GM18526 (cell line): ENCODE data around the gene COL13A1.

Source experiments
- POLR2A ChIP-seq: IDR thresholded peaks from 3 replicates; pipeline ENCODE4 v1.6.1; 2011; ENCODE audit not compliant: insufficient read length; ENCODE audit errors: extremely low read depth

Gene COL13A1

DNA sequence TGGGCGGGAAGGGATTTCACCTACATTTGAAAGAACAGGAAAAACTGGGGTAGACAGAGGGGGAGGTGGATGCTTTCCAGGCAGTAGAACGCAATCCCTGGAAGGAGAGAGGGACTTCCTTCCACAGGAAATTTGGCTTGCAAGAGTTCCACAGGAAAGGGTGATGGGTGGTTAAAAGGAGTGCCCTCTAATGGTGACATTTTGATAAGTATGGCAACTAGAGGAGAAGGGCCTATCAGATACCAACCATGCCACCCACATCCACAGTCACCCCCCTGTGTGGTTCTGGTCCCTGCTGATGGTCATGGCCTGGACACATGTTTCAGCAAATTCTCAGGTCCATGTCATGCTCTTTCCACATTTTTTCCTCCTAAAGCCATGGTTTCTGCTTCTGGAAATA, 27.1 kb upstream of the COL13A1 start:
- no peak for TF ChIP-seq POLR2A

GRCh38 chr10:69780077-69780476, 21.6 kb upstream of the COL13A1 start:
- TF ChIP-seq POLR2A: no peak

DNA sequence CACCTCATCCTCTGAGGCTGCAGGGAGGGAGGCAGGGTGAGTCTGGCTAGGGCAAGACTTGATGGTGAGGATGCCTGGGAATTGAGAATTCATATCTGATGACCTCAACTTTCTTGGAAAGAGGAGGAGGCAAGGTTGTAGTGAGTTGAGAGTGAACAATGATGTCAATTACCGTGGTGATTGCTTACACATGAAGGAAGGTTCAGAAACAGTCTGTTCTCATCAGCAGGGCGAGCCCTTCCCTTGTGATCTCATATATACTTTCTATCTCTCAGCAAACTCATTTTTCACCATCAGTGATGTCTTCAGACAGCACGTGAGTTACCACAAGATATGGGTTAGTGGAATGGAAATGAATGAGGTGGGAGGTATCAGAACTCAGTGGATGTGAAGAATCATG, 20.1 kb upstream of the COL13A1 start:
- no peak for TF ChIP-seq POLR2A

GRCh38 chr10:69783515-69783914, 18.2 kb upstream of the COL13A1 start:
- TF ChIP-seq POLR2A: no peak

- no peak for TF ChIP-seq POLR2A
These were observed 14.9 kb upstream of the COL13A1 start for GRCh38 chr10:69786791-69787190.

DNA sequence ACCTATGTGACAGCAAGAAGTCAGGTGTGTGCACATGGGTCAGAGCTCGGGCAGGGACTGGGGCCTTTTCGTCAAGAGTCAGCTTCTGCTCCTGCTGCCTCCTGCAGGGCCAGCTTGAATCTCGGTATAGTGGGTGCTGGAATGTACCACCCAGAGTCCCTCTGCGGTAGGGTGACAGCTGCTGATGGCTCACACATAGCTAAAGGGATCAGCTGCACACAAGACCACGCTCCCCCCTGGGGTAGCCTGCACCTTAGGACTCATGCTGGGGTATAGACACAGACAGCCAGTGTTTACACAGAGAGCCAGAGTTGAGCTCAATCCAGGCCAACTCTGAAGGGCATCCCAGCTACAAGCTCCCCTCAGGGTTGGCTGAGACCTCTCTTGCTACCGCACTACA, 14.0 kb upstream of the COL13A1 start:
- TF ChIP-seq POLR2A: no peak

DNA sequence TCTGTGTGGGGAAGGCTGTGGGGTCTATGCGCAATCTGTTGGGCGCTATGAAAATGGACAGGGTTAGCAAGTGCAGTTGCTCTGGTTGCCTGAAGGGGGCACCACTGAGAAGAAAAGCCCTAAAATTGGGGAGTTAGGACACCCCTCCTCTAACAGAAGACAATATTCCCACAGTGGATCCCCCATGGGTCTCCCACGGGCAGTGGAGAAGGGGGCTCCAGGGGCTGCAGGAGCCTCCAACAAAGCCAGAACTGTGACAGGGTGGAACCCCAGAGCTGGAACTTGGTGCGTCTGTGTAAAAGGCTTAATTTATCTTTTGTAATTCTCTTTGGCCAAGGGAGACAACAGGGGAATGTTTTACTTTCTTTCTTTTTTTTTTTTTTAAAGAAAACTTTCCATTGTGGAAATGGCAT, 12.5 kb upstream of the COL13A1 start:
- no peak for TF ChIP-seq POLR2A

GRCh38 chr10:69791812-69792211, 9.9 kb upstream of the COL13A1 start:
- no peak for TF ChIP-seq POLR2A

DNA sequence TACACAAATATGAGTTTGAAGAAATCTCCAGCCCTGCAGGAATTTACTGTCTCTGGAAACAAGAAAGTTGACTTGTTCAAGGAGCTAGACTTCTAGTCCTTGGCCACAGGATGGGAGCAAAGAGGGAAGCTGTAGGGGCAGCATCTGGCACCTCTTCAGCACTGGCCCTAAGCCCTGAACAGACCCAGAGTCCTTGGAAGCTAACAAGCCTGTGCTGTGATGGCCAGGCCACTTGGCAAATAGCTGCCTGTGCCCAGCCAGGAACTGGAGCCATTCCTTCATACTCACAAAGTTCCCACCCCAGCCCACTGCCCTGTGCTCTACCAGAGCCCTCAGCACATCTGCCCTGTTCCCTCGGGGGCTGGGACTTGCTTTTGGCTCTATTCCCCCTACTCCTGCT, 9.4 kb upstream of the COL13A1 start:
- no peak for TF ChIP-seq POLR2A

DNA sequence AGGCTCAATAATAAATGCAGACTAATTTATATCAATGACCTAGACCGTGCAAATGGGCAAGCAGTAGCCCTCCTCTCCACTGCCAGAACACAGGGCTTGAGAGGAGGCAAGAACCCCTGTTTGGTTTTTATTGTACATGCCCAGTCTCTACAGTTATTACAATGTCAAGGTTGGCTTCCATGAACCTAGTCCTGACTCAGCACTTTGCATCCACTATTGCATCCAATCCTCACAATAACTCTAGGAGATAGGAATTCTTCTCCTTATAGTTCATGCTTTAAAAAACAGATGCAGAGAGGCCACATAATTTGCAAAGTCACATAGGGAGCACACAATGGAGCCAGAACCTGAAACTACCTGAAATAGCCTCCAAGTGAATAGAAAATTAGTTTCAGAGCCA, 7.0 kb upstream of the COL13A1 start:
- no peak for TF ChIP-seq POLR2A

DNA sequence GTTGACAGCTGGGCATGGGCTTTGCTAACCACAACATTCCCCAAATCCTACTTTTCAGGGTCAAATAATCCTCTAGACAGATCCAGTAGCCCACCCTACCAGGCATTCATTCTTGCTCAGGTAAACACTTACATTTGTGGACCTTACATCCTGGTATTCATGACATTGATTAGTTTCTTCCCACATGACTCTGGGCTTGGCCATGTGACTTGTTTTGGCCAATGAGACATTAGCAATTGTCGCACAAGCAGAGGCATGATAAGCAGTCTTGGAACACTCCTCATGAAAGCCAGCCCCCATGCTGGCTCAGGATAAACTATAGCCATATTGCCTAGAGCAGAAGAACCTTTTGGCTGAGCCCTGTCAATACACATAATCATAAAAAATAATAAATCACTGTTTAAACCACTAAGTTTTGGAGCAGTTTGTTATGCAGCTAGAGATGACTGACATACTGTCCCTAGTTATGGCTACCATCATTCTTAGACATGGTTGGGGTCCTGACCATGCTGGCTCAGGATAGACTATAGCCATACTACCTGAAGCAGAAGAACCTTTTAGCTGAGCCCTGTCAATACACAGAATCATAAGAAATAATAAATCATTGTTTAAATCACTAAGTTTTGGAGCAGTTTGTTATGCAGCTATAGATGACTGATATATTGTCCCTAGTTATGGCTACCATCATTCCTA, 6.3 kb upstream of the COL13A1 start:
- TF ChIP-seq POLR2A: no peak

- no peak for TF ChIP-seq POLR2A
These were observed 3.7 kb upstream of the COL13A1 start for GRCh38 chr10:69797959-69798358.

GRCh38 chr10:69800109-69800508, 1.6 kb upstream of the COL13A1 start:
- TF ChIP-seq POLR2A: no peak

- TF ChIP-seq POLR2A: no peak
These were observed 1.0 kb upstream of the COL13A1 start for GRCh38 chr10:69800665-69801064.

DNA sequence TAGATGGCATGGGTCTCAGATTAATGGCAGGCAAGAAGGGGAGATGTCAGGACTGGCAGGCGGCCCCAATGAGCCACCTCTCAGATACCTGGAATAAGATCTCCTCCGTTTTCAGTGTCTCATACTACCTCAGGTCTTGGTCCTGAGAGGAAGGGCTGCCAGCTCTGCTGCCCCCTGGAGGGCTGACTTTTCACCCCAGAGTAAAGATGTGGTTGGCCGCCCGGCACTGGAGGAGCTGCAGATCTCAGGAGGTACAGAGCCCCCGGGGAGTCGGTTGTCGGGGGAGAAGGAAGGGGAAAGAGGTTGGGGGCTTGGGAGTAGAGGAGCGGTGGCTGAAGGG, 642 bp upstream of the COL13A1 start:
- no peak for TF ChIP-seq POLR2A

DNA sequence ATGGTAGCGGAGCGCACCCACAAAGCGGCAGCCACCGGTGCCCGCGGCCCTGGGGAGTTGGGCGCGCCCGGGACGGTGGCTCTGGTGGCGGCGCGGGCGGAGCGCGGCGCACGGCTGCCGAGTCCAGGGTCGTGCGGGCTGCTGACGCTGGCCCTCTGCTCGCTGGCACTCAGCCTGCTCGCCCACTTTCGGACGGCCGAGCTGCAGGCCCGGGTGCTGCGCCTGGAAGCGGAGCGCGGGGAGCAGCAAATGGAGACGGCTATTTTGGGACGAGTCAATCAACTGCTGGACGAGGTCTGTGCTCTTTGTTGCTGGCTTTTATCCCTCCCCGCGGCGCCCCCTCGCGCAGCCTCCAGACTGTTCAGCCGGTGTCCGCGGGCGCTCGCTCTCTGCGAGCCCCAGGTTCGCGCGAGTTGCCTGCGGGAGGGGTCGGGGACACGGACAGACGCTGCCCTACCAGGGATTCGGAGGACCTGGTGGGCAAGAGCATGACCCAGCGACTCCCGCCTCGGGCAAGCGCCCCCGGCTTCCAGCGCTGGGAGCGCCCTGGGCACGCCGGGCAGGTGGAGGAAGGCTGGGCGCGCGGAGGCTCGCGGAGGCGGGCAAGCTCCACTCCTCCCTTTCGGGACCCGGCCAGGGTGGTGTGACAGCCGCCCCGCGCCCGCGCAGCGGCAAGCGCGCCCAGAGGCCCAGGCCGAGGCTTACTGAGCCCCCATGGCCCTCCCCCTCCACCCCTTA, 887 bp downstream of the COL13A1 start:
- no peak for TF ChIP-seq POLR2A

- no peak for TF ChIP-seq POLR2A
These were observed 2.1 kb downstream of the COL13A1 start for GRCh38 chr10:69803809-69804208.
